Uterus (tissue), 2 donors: ENCODE data around the gene PRSS36.

ENCODE experiments used
- POLR2A ChIP-seq, 2 donors: fragments of 450-650 bp; IDR thresholded peaks; one replicate each; pipeline ENCODE4 v1.6.1; 2016; ENCODE audit warnings: antibody characterized with exemption in 2 of 2, mild to moderate bottlenecking in 1 of 2, moderate library complexity in 1 of 2
- TF ChIP-seq, protein P1 (sequence below), 4 experiments: fragments of 200-600 bp in 2 of 4; fragments of 450-650 bp in 2 of 4; sonication (generic) in 2 of 4; IDR thresholded peaks; one replicate each; pipeline ENCODE4 v1.5.1; 2016 to 2019; ENCODE audit warnings: antibody characterized with exemption in 4 of 4, mild to moderate bottlenecking in 2 of 4, moderate library complexity in 1 of 4

DNA sequence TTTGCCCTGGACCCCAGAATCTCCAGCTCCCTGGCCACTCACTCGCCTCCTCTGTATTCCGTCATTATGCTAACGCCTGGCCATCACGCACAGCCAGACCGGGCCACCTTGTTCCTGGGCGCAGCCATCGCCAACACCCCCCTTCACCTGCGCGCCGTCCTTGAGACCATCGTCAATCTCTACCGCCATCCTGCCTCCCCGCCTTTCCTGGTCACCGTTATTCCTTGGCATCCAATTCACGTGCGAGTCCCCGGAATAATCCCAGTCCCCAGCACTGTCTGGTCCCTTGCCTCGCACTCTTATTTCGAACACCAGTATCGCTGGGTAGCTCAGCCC, 55.8 kb downstream of the PRSS36 start:
- TF ChIP-seq POLR2A (IDR thresholded peaks at IDR 0.05) = no peak
- TF ChIP-seq, protein P1, sequence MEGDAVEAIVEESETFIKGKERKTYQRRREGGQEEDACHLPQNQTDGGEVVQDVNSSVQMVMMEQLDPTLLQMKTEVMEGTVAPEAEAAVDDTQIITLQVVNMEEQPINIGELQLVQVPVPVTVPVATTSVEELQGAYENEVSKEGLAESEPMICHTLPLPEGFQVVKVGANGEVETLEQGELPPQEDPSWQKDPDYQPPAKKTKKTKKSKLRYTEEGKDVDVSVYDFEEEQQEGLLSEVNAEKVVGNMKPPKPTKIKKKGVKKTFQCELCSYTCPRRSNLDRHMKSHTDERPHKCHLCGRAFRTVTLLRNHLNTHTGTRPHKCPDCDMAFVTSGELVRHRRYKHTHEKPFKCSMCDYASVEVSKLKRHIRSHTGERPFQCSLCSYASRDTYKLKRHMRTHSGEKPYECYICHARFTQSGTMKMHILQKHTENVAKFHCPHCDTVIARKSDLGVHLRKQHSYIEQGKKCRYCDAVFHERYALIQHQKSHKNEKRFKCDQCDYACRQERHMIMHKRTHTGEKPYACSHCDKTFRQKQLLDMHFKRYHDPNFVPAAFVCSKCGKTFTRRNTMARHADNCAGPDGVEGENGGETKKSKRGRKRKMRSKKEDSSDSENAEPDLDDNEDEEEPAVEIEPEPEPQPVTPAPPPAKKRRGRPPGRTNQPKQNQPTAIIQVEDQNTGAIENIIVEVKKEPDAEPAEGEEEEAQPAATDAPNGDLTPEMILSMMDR (IDR thresholded peaks at IDR 0.05) = no peak
